SIG-M5 (cell line): ENCODE data around the gene ZNF365.

Experiments
- DNase-seq: peaks from one replicate; lab custom pipeline; 2025; lab: John Stamatoyannopoulos, UW

The ZNF365 gene

GRCh38 chr10:62422068-62422590 is 48.0 kb downstream of the ZNF365 start:
- no peak for DNase-seq

GRCh38 chr10:62424026-62424425 is 49.9 kb downstream of the ZNF365 start:
- DNase-seq = no peak

DNA sequence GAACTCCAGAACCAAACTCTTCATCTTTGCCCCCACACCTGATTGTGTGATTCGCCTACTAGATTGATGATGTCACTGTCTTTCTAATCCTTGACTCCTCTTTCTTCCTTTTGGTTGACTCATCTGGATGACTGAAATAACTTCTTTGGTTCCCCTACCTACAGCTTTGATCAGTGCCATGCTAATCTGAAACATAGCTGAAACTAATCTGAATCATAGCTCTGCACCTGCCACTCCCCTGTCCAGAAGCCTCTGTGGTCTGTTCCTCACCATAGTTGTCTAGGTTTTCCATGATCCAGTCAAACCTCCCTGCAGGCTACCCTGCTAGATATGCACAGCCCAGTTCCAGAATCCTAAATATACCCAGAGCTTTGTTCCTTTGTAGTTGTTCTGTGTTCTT is 51.9 kb downstream of the ZNF365 start:
- no peak for DNase-seq

GRCh38 chr10:62426600-62426999 is 52.4 kb downstream of the ZNF365 start:
- DNase-seq = no peak

GRCh38 chr10:62430881-62431280 is 56.7 kb downstream of the ZNF365 start:
- DNase-seq = no peak

GRCh38 chr10:62433181-62433692 is 59.1 kb downstream of the ZNF365 start:
- DNase-seq = no peak

DNA sequence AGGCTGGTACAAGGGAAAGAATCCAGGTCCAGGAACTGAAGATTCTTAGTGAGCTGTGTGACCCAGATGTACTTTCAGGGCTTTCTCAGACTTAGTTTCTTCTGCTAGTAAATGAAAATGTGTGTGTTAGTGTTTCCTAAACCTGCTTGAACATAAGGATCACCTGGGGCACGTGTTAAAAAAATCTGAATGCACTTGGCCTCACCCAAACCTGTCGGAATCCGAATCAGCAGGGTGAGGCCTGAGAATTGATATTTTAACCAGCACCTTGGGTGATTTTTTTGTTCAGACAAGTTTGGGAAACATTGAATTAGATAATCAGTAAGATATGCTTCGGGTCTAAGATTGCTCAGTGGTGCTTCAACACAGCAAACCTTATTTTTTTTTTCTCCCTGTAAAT is 59.7 kb downstream of the ZNF365 start:
- DNase-seq = no peak

- DNase-seq = no peak
These were observed 63.5 kb downstream of the ZNF365 start for GRCh38 chr10:62437696-62438095.

- DNase-seq = no peak
These were observed 67.8 kb downstream of the ZNF365 start for GRCh38 chr10:62442006-62442405.

DNA sequence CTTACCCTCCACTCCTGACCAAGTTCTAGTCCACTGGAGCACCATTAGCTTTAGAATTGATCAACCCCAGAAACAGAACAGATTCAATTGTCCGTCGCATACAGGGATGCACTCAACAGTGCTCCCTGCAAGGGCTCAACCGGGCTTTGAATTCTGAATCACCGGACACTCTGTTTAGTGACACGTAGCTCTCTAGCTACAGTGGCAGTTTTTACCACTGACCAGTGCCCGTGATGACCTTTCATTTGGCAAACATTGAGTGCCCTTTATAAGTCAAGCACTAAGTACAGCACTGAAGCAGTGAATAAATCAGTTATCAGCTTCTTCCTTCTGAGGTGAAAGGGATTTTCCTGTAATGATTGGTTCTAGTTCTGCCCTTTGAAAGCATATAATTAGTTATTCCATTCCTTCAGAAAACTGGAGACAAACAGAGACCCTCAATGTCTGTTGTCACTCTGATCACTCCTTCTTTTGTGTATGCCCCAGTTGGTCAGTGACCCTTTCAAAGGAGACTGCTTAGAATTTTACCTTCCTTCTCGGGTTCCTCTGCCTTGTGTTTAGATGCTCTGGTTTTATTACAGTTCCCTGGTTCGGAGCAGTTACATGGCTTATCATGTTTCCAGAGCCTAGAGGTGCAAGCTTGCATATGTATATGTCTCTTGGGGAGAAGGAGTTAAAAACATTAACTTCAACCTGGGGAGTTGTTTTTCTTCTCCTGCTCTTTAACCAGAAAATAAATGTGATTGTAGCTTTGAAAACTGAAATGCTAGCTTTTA is 68.9 kb downstream of the ZNF365 start:
- no peak for DNase-seq

GRCh38 chr10:62443866-62444265 is 69.7 kb downstream of the ZNF365 start:
- no peak for DNase-seq

GRCh38 chr10:62446627-62447026 is 72.5 kb downstream of the ZNF365 start:
- DNase-seq = no peak

DNA sequence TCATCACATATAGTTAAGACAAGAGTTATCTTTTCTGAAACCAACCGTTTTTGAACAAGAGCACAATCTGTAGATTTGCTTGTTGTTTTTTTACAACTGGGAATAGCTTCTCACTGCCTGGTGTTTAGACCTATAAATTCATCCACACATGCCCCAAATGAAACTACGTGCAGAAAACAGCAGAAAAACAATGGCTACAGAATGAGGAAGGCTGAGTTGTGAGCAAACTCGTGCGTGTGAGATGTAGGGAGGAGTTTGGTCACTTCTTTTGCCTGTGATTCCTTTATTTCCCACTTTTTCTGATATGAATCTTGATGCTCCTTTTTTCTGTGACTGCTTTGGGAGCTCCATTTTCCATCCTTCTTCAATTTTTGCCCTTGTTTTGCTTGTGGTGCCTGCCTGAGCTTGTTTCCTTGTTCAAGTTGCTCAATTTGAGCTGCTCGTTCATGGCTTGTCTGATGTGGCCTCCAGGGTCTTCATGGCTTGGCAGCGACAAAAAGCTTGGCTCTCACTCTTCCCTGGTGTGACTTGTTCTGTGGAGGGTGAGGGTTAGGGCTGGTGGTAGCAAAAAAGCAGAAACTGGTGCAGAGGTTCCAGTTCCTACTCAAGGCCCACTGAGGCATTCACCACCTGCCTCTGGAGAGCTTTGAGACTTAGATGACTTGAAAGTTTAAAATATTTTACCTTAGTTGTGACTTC is 76.9 kb downstream of the ZNF365 start:
- no peak for DNase-seq

DNA sequence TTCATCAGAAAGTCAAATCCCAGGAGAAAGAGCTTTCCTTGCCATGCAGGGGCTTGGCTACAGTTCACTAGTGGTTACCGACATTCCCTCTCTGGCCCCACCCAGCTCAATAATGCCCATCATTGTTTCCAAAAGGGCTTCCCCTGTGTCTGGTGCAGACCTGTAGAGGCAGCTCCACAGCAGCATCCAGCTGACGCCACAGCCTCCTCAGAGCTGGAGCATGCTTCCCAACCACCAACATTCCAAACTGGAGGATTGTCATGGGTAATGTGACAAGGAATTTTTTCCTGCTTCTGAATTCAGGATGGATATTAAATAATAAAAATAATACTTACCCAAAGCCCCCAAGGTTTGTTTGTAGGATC is 77.4 kb downstream of the ZNF365 start:
- no peak for DNase-seq
